ENCODE data around the gene GSK3A.

Gene GSK3A

GRCh38 chr19:42225718-42226292 is 16.6 kb downstream of the GSK3A start:
- no peak for DNase-seq (ENCODE audit: low spot score)

GRCh38 chr19:42224940-42225717 is 17.3 kb downstream of the GSK3A start:
- no peak for DNase-seq (ENCODE audit: low spot score)

- no peak for DNase-seq (ENCODE audit: low spot score)
Observed at GRCh38 chr19:42220751-42221097, 21.7 kb downstream of the GSK3A start.

GRCh38 chr19:42219812-42220750 is 22.3 kb downstream of the GSK3A start, which contains the start of gene ZNF526:
ZNF526 (plus strand) TSS chr19:42220312; CDS start chr19:42224404, 4,092 bp downstream.
- DNase-seq (ENCODE audit: low spot score), result peak; percentile 97

- DNase-seq (ENCODE audit: low spot score), result peak; percentile 98
Observed at GRCh38 chr19:42217520-42218437, 24.6 kb downstream of the GSK3A start, which contains the start of gene DEDD2. DEDD2 (minus strand) TSS chr19:42217677; CDS start chr19:42217007, 670 bp downstream.

GRCh38 chr19:42216653-42217519 is 25.5 kb downstream of the GSK3A start:
- DNase-seq (ENCODE audit: low spot score), result no peak

- DNase-seq (ENCODE audit: low spot score), result no peak
Observed at GRCh38 chr19:42214810-42215485, 27.5 kb downstream of the GSK3A start.

GRCh38 chr19:42212886-42213285 is 29.5 kb downstream of the GSK3A start:
- DNase-seq (ENCODE audit: low spot score), result no peak

- DNase-seq (ENCODE audit: low spot score), result no peak
Observed at GRCh38 chr19:42208612-42209011, 33.8 kb downstream of the GSK3A start.

GRCh38 chr19:42207767-42208271 is 34.6 kb downstream of the GSK3A start:
- DNase-seq (ENCODE audit: low spot score), result no peak

GRCh38 chr19:42206871-42207755 is 35.3 kb downstream of the GSK3A start:
- no peak for DNase-seq (ENCODE audit: low spot score)

GRCh38 chr19:42204664-42205063 is 37.7 kb downstream of the GSK3A start:
- DNase-seq (ENCODE audit: low spot score), result no peak

- DNase-seq (ENCODE audit: low spot score), result no peak
Observed at GRCh38 chr19:42203700-42204099, 38.7 kb downstream of the GSK3A start.

- no peak for DNase-seq (ENCODE audit: low spot score)
Observed at GRCh38 chr19:42202290-42202880, 40.0 kb downstream of the GSK3A start.

GRCh38 chr19:42201489-42202289 is 40.7 kb downstream of the GSK3A start:
- DNase-seq (ENCODE audit: low spot score), result no peak

GRCh38 chr19:42200116-42200715 is 42.2 kb downstream of the GSK3A start:
- DNase-seq (ENCODE audit: low spot score), result no peak

All from left forelimb (tissue), 1 donor.